Panc1 (cell line): ENCODE data around the gene C15orf62. TPM values are rescaled to one million over a fixed set of nuclear protein-coding genes. Genes with fewer than 3 reads are reported as not detected.
A peak's percentile ranks its signal among the peaks of the same experiment; 100 is the strongest.

Experiments
- ATAC-seq: fragments of 200-7000 bp; cut with Tn5 transposase; 2 replicates; pipeline ENCODE4 v1.9.1; 2020; ENCODE audit warnings: mild to moderate bottlenecking, moderate library complexity
- BruUV-seq: library from RNA; stranded (reverse); fragments of 400-500 nt; replicated peaks from 2 replicates; lab custom pipeline; 2021; lab: Mats Ljungman, UMichigan
- CTCF ChIA-PET: fragments of 300-600 bp; sonication (Branson Sonifier 250); formaldehyde crosslinking; loops from one replicate; lab custom pipeline; 2022; ENCODE audit warnings: antibody characterized with exemption; lab: Charles Lee
- POLR2A ChIA-PET: fragments of 300-600 bp; sonication (Branson Sonifier 250); formaldehyde crosslinking; loops from one replicate; lab custom pipeline; 2022; ENCODE audit warnings: antibody characterized with exemption; lab: Charles Lee
- DNase-seq: peaks from one replicate; pipeline ENCODE4 v3.0.0-alpha.2; 2010; ENCODE audit warnings: low read depth, low spot score
- H3K27ac ChIP-seq: 2 replicates; pipeline ENCODE4 v1.5.1; 2011; ENCODE audit warnings: mild to moderate bottlenecking, low read length, inconsistent platforms
- H3K27me3 ChIP-seq: fragments of 200-500 bp; sonication (Bioruptor generic); 2 replicates; pipeline ENCODE4 v1.6.0; 2014; ENCODE audit warnings: low read length, inconsistent platforms; ENCODE audit not compliant: control insufficient read depth, insufficient read depth
- H3K36me3 ChIP-seq: fragments of 200-500 bp; sonication (Bioruptor generic); 2 replicates; pipeline ENCODE4 v1.5.1; 2014; ENCODE audit warnings: inconsistent platforms, mild to moderate bottlenecking, low read length, moderate library complexity; ENCODE audit not compliant: control insufficient read depth, insufficient read depth
- H3K4me1 ChIP-seq: 2 replicates; pipeline ENCODE4 v1.5.1; 2011; ENCODE audit warnings: inconsistent platforms, mild to moderate bottlenecking, low read length, moderate library complexity; ENCODE audit not compliant: control insufficient read depth, insufficient read depth
- H3K4me3 ChIP-seq, 2 experiments: 2 replicates each; pipeline ENCODE4 v1.5.1; 2011 to 2012; ENCODE audit warnings: low read depth in 2 of 2, low read length in 2 of 2, mild to moderate bottlenecking in 2 of 2, inconsistent platforms in 1 of 2, moderate library complexity in 1 of 2
- H3K9me3 ChIP-seq: fragments of 200-500 bp; sonication (Bioruptor generic); 2 replicates; pipeline ENCODE4 v1.5.1; 2014; ENCODE audit warnings: low read depth, mild to moderate bottlenecking, inconsistent platforms, low read length, moderate library complexity; ENCODE audit not compliant: control insufficient read depth, insufficient read depth
- CTCF ChIP-seq: fragments of 450-650 bp; IDR thresholded peaks from 2 replicates; pipeline ENCODE4 v1.5.1; 2017; ENCODE audit warnings: mild to moderate bottlenecking
- POLR2AphosphoS5 ChIP-seq: IDR thresholded peaks from 2 replicates; pipeline ENCODE4 v1.6.1; 2012; ENCODE audit warnings: mild to moderate bottlenecking, low read depth, low read length, moderate library complexity
- SIN3A ChIP-seq: IDR thresholded peaks from 2 replicates; pipeline ENCODE4 v1.6.1; 2012; ENCODE audit warnings: low read depth, mild to moderate bottlenecking, low read length, moderate library complexity, borderline replicate concordance; ENCODE audit not compliant: insufficient read depth
- TCF7L2 ChIP-seq: IDR thresholded peaks from 2 replicates; pipeline ENCODE4 v1.6.1; 2011; ENCODE audit warnings: mild to moderate bottlenecking, low read depth, low read length, inconsistent platforms
- in situ Hi-C: cut with HindIII; loops from 2 replicates; pipeline ENCODE4 v1.10.0; 2016; ENCODE audit warnings: low sequenced_read_pairs, low pct_unique_long_range_greater_than_20kb
- intact Hi-C: fragments of 100-400 bp; cut with micrococcal nuclease; formaldehyde crosslinking; loops from one replicate; pipeline ENCODE4 v1.10.0; 2022; ENCODE audit not compliant: unreplicated experiment
- total RNA-seq: library from RNA; stranded (reverse); gene quantifications from one replicate; pipeline ENCODE4 v1.2.1, GENCODE V29; 2021; ENCODE audit not compliant: unreplicated experiment
- TF ChIP-seq, protein P1 (sequence below), 2 experiments: IDR thresholded peaks; 2 replicates each; pipeline ENCODE4 v1.6.1; 2011 to 2012; ENCODE audit warnings: low read depth in 2 of 2, control low read depth in 1 of 2, low read length in 1 of 2, mild to moderate bottlenecking in 1 of 2, moderate library complexity in 1 of 2; ENCODE audit not compliant: insufficient read depth in 1 of 2

C15orf62 gene
- total RNA-seq, 1 experiment from 2014 or later = 0.33 TPM

- Histone ChIP-seq H3K36me3 (no peaks in the 10 kb centered on the region; the same call in 1 of the 2 replicates), H3K4me1 (peaks cover 14% of the 10 kb centered on the region), H3K27me3 (no peaks in the 10 kb centered on the region), H3K27ac (peak overlapping the region; percentile 62), H3K4me3 (peak overlapping the region; percentile 63 to 92), H3K9me3 (no peaks in the 10 kb centered on the region)
- DNase-seq = no peak
- in situ Hi-C loops = no loop called here
- ChIA-PET CTCF (no interaction called here), POLR2A (interaction anchor here (0.5 kb wide), 1 partner anchor 11 kb away, joined by 5 read pairs; no protein-coding TSS in a partner anchor)
- ATAC-seq = peak; percentile 68
- intact Hi-C loops = no loop called here
- TF ChIP-seq, protein P1, sequence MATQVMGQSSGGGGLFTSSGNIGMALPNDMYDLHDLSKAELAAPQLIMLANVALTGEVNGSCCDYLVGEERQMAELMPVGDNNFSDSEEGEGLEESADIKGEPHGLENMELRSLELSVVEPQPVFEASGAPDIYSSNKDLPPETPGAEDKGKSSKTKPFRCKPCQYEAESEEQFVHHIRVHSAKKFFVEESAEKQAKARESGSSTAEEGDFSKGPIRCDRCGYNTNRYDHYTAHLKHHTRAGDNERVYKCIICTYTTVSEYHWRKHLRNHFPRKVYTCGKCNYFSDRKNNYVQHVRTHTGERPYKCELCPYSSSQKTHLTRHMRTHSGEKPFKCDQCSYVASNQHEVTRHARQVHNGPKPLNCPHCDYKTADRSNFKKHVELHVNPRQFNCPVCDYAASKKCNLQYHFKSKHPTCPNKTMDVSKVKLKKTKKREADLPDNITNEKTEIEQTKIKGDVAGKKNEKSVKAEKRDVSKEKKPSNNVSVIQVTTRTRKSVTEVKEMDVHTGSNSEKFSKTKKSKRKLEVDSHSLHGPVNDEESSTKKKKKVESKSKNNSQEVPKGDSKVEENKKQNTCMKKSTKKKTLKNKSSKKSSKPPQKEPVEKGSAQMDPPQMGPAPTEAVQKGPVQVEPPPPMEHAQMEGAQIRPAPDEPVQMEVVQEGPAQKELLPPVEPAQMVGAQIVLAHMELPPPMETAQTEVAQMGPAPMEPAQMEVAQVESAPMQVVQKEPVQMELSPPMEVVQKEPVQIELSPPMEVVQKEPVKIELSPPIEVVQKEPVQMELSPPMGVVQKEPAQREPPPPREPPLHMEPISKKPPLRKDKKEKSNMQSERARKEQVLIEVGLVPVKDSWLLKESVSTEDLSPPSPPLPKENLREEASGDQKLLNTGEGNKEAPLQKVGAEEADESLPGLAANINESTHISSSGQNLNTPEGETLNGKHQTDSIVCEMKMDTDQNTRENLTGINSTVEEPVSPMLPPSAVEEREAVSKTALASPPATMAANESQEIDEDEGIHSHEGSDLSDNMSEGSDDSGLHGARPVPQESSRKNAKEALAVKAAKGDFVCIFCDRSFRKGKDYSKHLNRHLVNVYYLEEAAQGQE (IDR thresholded peaks at IDR 0.05; ENCODE audit: insufficient read depth in 1 of 2, low read depth in 2 of 2, low read length in 1 of 2) = no peak
- BruUV-seq = no TSS peak
These were observed 15.3 kb upstream of the C15orf62 start for GRCh38 chr15:40754574-40754882.

DNA sequence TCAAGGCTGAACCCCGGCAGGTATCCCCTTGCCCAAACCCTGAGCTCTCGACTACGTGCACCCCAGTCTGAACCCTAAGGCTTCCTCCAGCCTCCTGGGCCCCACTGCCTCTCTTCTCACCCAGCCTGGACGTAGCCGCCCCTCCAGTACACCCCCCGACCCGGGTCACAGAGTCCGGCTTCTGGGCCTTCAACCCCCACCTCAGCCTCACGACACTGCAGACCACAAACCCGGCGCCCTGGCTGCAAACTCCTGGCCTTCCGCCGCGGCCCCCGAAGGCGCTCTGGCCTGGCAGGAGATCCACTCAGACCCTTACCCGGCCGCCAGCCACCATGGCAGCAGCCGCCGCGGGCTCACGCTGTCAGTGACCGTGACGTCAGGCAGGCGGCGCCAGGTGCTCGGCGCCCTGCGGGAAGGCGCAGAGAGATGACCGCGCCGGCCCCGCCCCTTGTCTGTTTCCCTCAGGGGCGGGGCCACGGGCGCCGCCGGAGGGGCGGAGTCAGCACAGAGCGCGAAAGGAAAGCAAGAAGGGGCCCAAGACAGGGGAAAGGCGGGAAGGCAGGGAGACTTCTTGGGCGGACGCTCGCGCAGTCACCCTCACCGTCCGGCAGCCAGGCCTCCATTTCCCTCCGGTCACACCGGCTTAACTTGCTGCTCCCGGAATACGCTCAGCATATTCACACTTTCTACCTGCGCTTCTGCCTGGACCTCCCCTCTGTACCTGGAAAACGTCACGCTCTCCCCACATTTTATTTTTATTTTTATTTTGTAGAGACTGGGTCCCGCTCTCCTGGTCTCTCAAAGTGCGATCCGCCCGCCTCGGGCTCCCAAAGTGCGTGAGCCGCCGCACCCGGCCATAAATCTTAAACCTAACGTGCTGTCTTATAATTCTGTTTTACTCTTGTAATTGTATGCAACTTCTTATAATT is 14.6 kb upstream of the C15orf62 start, which contains the start of gene RMDN3:
TSS of gene RMDN3 (minus strand) at position 372 of the 929 bp plus-strand sequence. CDS start 471 bp downstream, outside the sequence.
- ChIA-PET CTCF (no interaction called here), POLR2A (interaction anchor here (0.5 kb wide), 1 partner anchor 12 kb away, joined by 5 read pairs; no protein-coding TSS in a partner anchor)

More for the DNA sequence above, 14.6 kb upstream of the C15orf62 start, which contains the start of gene RMDN3:
- no peaks in the 10 kb centered on the region; the same call in 1 of the 2 replicates for H3K36me3 ChIP-seq
- DNase-seq (no peak), ATAC-seq (peak; percentile 92)
- peak within 1 kb of the TSS; percentile 63 to 92 for H3K4me3 ChIP-seq
- in situ Hi-C loops (no loop called here), intact Hi-C loops (no loop called here)
- peak; percentile 31; the same call in 1 of the 2 replicates for TF ChIP-seq TCF7L2
- no peak for TF ChIP-seq CTCF
- TF ChIP-seq, protein P1 (IDR thresholded peaks at IDR 0.05; ENCODE audit: insufficient read depth in 1 of 2, low read depth in 2 of 2, low read length in 1 of 2) = 0 out of 4 replicates have a peak, but pooled peaks of 1 of the 2 experiments have one; percentile 3
- peak; percentile 89 for TF ChIP-seq POLR2AphosphoS5
- peak; percentile 82; the same call in 1 of the 2 replicates for TF ChIP-seq SIN3A
- BruUV-seq = TSS peak; percentile 98
- peak within 1 kb of the TSS; percentile 96 for H3K27ac ChIP-seq
- peaks cover 14% of the 10 kb centered on the region for H3K4me1 ChIP-seq
- no peaks in the 10 kb centered on the region for H3K27me3 ChIP-seq
- no peaks in the 10 kb centered on the region for H3K9me3 ChIP-seq
